Activated T-cell treated with anti-CD3 and anti-CD28 coated beads, Interleukin-2, amount 50 U/mL, for 72 hours (primary cell): Measurements from ENCODE around the gene RASGRP3. TPM values are rescaled to one million over a fixed set of nuclear protein-coding genes. Genes with fewer than 3 reads are reported as not detected.
A peak's percentile ranks its signal among the peaks of the same experiment; 100 is the strongest.

ENCODE experiments used
- ATAC-seq, 2 donors: fragments of 150-1000 bp; cut with Tn5 transposase; replicated peaks in 1 of 2; 2 replicates each; pipeline ENCODE4 v1.10.0; 2021; ENCODE audit warnings: moderate library complexity in 2 of 2, mild to moderate bottlenecking in 1 of 2
- DNase-seq, 2 donors: peaks; one replicate each; pipeline ENCODE4 v3.0.0; 2021 to 2022; ENCODE audit warnings: mixed read lengths in 1 of 2
- H3K27ac Mint-ChIP-seq: one replicate; pipeline ENCODE4 v1.8.0; 2022; ENCODE audit warnings: mild to moderate bottlenecking, moderate library complexity, mixed read lengths
- H3K27me3 Mint-ChIP-seq: one replicate; pipeline ENCODE4 v1.8.0; 2022; ENCODE audit warnings: low read depth, mixed read lengths
- H3K36me3 Mint-ChIP-seq, 2 donors: one replicate each; pipeline ENCODE4 v1.8.0; 2022; ENCODE audit warnings: mixed read lengths in 2 of 2, mild to moderate bottlenecking in 1 of 2; ENCODE audit not compliant: insufficient read depth in 2 of 2
- H3K4me1 Mint-ChIP-seq: one replicate; pipeline ENCODE4 v1.8.0; 2022; ENCODE audit warnings: low read depth, mixed read lengths
- H3K4me3 Mint-ChIP-seq, 2 donors: one replicate each; pipeline ENCODE4 v1.8.0; 2022; ENCODE audit warnings: mild to moderate bottlenecking in 2 of 2, mixed read lengths in 2 of 2, moderate library complexity in 2 of 2
- H3K9me3 Mint-ChIP-seq, 2 donors: one replicate each; pipeline ENCODE4 v1.8.0; 2022; ENCODE audit warnings: mixed read lengths in 2 of 2
- total RNA-seq, 2 donors: library from RNA; stranded (reverse); gene quantifications; one replicate each; pipeline ENCODE4 v1.2.3, GENCODE V29; 2022

The RASGRP3 gene
- total RNA-seq, 2 donors from 2014 or later = 3.1 to 3.8 TPM

GRCh38 chr2:33598561-33599174 is 122.2 kb downstream of the RASGRP3 start:
- H3K27ac Mint-ChIP-seq = peak overlapping the region; percentile 94

GRCh38 chr2:33599175-33599942 is 122.9 kb downstream of the RASGRP3 start, which contains the start of gene FAM98A:
Gene FAM98A (minus strand): TSS chr2:33599299. CDS start chr2:33599221, 78 bp downstream.
- peak; percentile 89 to 90 for ATAC-seq

More at GRCh38 chr2:33598561-33599174, 122.2 kb downstream of the RASGRP3 start:
- ATAC-seq = peak; percentile 65 to 69
- peak overlapping the region; percentile 90 to 99 for H3K4me3 Mint-ChIP-seq
- DNase-seq = peak; percentile 68 to 69
- no peaks in the 10 kb centered on the region for H3K9me3 Mint-ChIP-seq
- no peaks in the 10 kb centered on the region for H3K27me3 Mint-ChIP-seq
- peaks cover 3% of the 10 kb centered on the region in 2 donors for H3K36me3 Mint-ChIP-seq
- peaks cover 50% of the 10 kb centered on the region for H3K4me1 Mint-ChIP-seq

GRCh38 chr2:33599943-33600192 is 123.4 kb downstream of the RASGRP3 start:
- peak overlapping the region; percentile 90 to 99 for H3K4me3 Mint-ChIP-seq
- no peak for ATAC-seq
- no peak for DNase-seq
- H3K4me1 Mint-ChIP-seq = peaks cover 41% of the 10 kb centered on the region
- H3K36me3 Mint-ChIP-seq = peaks cover 0 to 3% of the 10 kb centered on the region in 2 donors
- no peaks in the 10 kb centered on the region for H3K9me3 Mint-ChIP-seq
- H3K27me3 Mint-ChIP-seq = no peaks in the 10 kb centered on the region
- peak overlapping the region; percentile 94 for H3K27ac Mint-ChIP-seq

More at GRCh38 chr2:33599175-33599942, 122.9 kb downstream of the RASGRP3 start, which contains the start of gene FAM98A:
- no peaks in the 10 kb centered on the region for H3K27me3 Mint-ChIP-seq
- peaks cover 0 to 3% of the 10 kb centered on the region in 2 donors for H3K36me3 Mint-ChIP-seq
- no peaks in the 10 kb centered on the region for H3K9me3 Mint-ChIP-seq
- H3K27ac Mint-ChIP-seq = peak within 1 kb of the TSS; percentile 94
- peaks cover 44% of the 10 kb centered on the region for H3K4me1 Mint-ChIP-seq
- peak; percentile 97 for DNase-seq
- H3K4me3 Mint-ChIP-seq = peak within 1 kb of the TSS; percentile 90 to 99

- DNase-seq = no peak
- Mint-ChIP-seq H3K4me1 (peaks cover 24% of the 10 kb centered on the region), H3K27me3 (no peaks in the 10 kb centered on the region), H3K9me3 (no peaks in the 10 kb centered on the region), H3K36me3 (peaks cover 0 to 3% of the 10 kb centered on the region in 2 donors), H3K27ac (no peak overlapping the region), H3K4me3 (no peak overlapping the region)
- ATAC-seq = no peak
Observed at GRCh38 chr2:33602201-33602830, 125.9 kb downstream of the RASGRP3 start.

- ATAC-seq = no peak
- DNase-seq = no peak
- no peaks in the 10 kb centered on the region for H3K27me3 Mint-ChIP-seq
- H3K4me3 Mint-ChIP-seq = no peak overlapping the region
- no peaks in the 10 kb centered on the region for H3K9me3 Mint-ChIP-seq
- H3K4me1 Mint-ChIP-seq = peaks cover 14% of the 10 kb centered on the region
- H3K36me3 Mint-ChIP-seq = peaks cover 0 to 2% of the 10 kb centered on the region in 2 donors
- no peak overlapping the region for H3K27ac Mint-ChIP-seq
Observed at GRCh38 chr2:33603416-33603815, 127.0 kb downstream of the RASGRP3 start.

GRCh38 chr2:33605056-33605455 is 128.6 kb downstream of the RASGRP3 start:
- no peaks in the 10 kb centered on the region for H3K27me3 Mint-ChIP-seq
- peaks cover 5% of the 10 kb centered on the region for H3K4me1 Mint-ChIP-seq

GRCh38 chr2:33606100-33606499 is 129.7 kb downstream of the RASGRP3 start:
- H3K27ac Mint-ChIP-seq = no peak overlapping the region
- no peak for ATAC-seq

More at GRCh38 chr2:33605056-33605455, 128.6 kb downstream of the RASGRP3 start:
- Mint-ChIP-seq H3K36me3 (no peaks in the 10 kb centered on the region), H3K27ac (no peak overlapping the region), H3K9me3 (no peaks in the 10 kb centered on the region), H3K4me3 (no peak overlapping the region)
- ATAC-seq (no peak), DNase-seq (no peak)

GRCh38 chr2:33606622-33607021 is 130.2 kb downstream of the RASGRP3 start:
- DNase-seq = no peak
- no peaks in the 10 kb centered on the region for H3K4me1 Mint-ChIP-seq
- no peaks in the 10 kb centered on the region for H3K9me3 Mint-ChIP-seq

More at GRCh38 chr2:33606100-33606499, 129.7 kb downstream of the RASGRP3 start:
- Mint-ChIP-seq H3K36me3 (no peaks in the 10 kb centered on the region), H3K4me3 (no peak overlapping the region), H3K27me3 (no peaks in the 10 kb centered on the region), H3K4me1 (no peaks in the 10 kb centered on the region), H3K9me3 (no peaks in the 10 kb centered on the region)
- DNase-seq = no peak

GRCh38 chr2:33607251-33607721 is 130.8 kb downstream of the RASGRP3 start:
- DNase-seq = no peak
- no peak overlapping the region for H3K27ac Mint-ChIP-seq
- no peaks in the 10 kb centered on the region for H3K27me3 Mint-ChIP-seq
- no peak overlapping the region for H3K4me3 Mint-ChIP-seq
- H3K36me3 Mint-ChIP-seq = no peaks in the 10 kb centered on the region
- no peak for ATAC-seq
- no peaks in the 10 kb centered on the region for H3K9me3 Mint-ChIP-seq
- H3K4me1 Mint-ChIP-seq = no peaks in the 10 kb centered on the region

More at GRCh38 chr2:33606622-33607021, 130.2 kb downstream of the RASGRP3 start:
- H3K4me3 Mint-ChIP-seq = no peak overlapping the region
- no peaks in the 10 kb centered on the region for H3K27me3 Mint-ChIP-seq
- no peak overlapping the region for H3K27ac Mint-ChIP-seq
- H3K36me3 Mint-ChIP-seq = no peaks in the 10 kb centered on the region
- ATAC-seq = no peak

GRCh38 chr2:33607905-33608304 is 131.5 kb downstream of the RASGRP3 start:
- Mint-ChIP-seq H3K27ac (no peak overlapping the region), H3K9me3 (no peaks in the 10 kb centered on the region), H3K36me3 (no peaks in the 10 kb centered on the region), H3K4me1 (no peaks in the 10 kb centered on the region), H3K4me3 (no peak overlapping the region), H3K27me3 (no peaks in the 10 kb centered on the region)
- no peak for DNase-seq
- no peak for ATAC-seq

GRCh38 chr2:33614190-33614589 is 137.7 kb downstream of the RASGRP3 start:
- Mint-ChIP-seq H3K4me3 (no peak overlapping the region), H3K4me1 (no peaks in the 10 kb centered on the region), H3K9me3 (peaks cover 3 to 8% of the 10 kb centered on the region in 2 donors), H3K36me3 (peaks cover 8 to 20% of the 10 kb centered on the region in 2 donors), H3K27me3 (no peaks in the 10 kb centered on the region), H3K27ac (no peak overlapping the region)
- DNase-seq (no peak), ATAC-seq (no peak)
